Measurements from ENCODE around the gene SNX24. TPM values are rescaled to one million over a fixed set of nuclear protein-coding genes. Genes with fewer than 3 reads are reported as not detected.

SNX24 gene
- total RNA-seq, 4 donors from 2014 or later, result 10.7 to 29.9 (median 16.1) TPM

DNA sequence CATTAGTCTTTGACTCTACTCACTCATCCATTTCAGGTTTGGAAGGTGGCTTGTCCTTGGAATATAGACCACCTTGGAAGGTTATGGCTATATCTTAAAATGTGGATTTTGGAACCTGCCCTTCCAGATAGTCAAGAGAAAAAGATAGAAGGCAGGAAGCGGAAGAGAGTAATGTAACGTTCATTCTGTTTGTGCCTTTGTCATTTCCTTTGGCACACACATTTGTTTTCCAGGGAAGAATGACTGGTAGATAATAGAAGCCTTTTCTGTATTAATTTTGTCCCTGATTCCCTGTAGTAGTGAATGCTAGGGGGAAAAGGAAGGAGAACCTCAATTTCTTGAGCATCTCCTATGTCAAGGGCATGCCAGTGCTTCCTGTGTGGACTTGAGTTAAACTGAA, 136.4 kb downstream of the SNX24 start:
- no peak for DNase-seq
- H3K27ac ChIP-seq, result no peak overlapping the region
- intact Hi-C loops (cut with DNase I; ENCODE audit: low total_unique reads) (no loop called here), in situ Hi-C loops (cut with MboI; ENCODE audit: low pct_ligation_motif_present in 1 of 4, low pct_unique_long_range_greater_than_20kb in 1 of 4, low sequenced_read_pairs in 3 of 4) (no loop called here)
- H3K9me3 ChIP-seq, result no peaks in the 10 kb centered on the region
- no peaks in the 10 kb centered on the region for H3K36me3 ChIP-seq
- no peak overlapping the region for H3K4me3 ChIP-seq
- TF ChIP-seq POLR2A (IDR thresholded peaks at IDR 0.05) (no peak), POLR2AphosphoS5 (IDR thresholded peaks at IDR 0.05) (no peak), EP300 (IDR thresholded peaks at IDR 0.05; ENCODE audit: low read depth) (no peak)
- TF ChIP-seq, protein P1, sequence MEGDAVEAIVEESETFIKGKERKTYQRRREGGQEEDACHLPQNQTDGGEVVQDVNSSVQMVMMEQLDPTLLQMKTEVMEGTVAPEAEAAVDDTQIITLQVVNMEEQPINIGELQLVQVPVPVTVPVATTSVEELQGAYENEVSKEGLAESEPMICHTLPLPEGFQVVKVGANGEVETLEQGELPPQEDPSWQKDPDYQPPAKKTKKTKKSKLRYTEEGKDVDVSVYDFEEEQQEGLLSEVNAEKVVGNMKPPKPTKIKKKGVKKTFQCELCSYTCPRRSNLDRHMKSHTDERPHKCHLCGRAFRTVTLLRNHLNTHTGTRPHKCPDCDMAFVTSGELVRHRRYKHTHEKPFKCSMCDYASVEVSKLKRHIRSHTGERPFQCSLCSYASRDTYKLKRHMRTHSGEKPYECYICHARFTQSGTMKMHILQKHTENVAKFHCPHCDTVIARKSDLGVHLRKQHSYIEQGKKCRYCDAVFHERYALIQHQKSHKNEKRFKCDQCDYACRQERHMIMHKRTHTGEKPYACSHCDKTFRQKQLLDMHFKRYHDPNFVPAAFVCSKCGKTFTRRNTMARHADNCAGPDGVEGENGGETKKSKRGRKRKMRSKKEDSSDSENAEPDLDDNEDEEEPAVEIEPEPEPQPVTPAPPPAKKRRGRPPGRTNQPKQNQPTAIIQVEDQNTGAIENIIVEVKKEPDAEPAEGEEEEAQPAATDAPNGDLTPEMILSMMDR (IDR thresholded peaks at IDR 0.05), result no peak
- 75 to 83% methylated on average over 2 of the region's 2 CpGs for WGBS, 2 donors (ENCODE audit: low coverage in 1 of 2)
- H3K27me3 ChIP-seq, result no peaks in the 10 kb centered on the region
- no peaks in the 10 kb centered on the region for H3K4me1 ChIP-seq

GRCh38 chr5:122982376-122982775, 137.0 kb downstream of the SNX24 start:
- in situ Hi-C loops (cut with MboI; ENCODE audit: low pct_ligation_motif_present in 1 of 4, low pct_unique_long_range_greater_than_20kb in 1 of 4, low sequenced_read_pairs in 3 of 4) (no loop called here), intact Hi-C loops (cut with DNase I; ENCODE audit: low total_unique reads) (no loop called here)
- no peaks in the 10 kb centered on the region for H3K4me1 ChIP-seq
- no peaks in the 10 kb centered on the region for H3K9me3 ChIP-seq
- no peaks in the 10 kb centered on the region for H3K36me3 ChIP-seq
- H3K27ac ChIP-seq, result no peak overlapping the region
- WGBS, 2 donors (ENCODE audit: low coverage in 1 of 2), result 0% methylated on average over 1 of the region's 1 CpG
- DNase-seq, result no peak
- TF ChIP-seq EP300 (IDR thresholded peaks at IDR 0.05; ENCODE audit: low read depth), result no peak
- no peak for TF ChIP-seq POLR2AphosphoS5 (IDR thresholded peaks at IDR 0.05)
- no peak for TF ChIP-seq POLR2A (IDR thresholded peaks at IDR 0.05)
- TF ChIP-seq, protein P1 (IDR thresholded peaks at IDR 0.05), result no peak
- no peak overlapping the region for H3K4me3 ChIP-seq
- H3K27me3 ChIP-seq, result no peaks in the 10 kb centered on the region

GRCh38 chr5:122984425-122984824, 139.0 kb downstream of the SNX24 start:
- Histone ChIP-seq H3K9me3 (no peaks in the 10 kb centered on the region), H3K4me3 (no peak overlapping the region), H3K27me3 (no peaks in the 10 kb centered on the region), H3K36me3 (no peaks in the 10 kb centered on the region), H3K4me1 (no peaks in the 10 kb centered on the region), H3K27ac (no peak overlapping the region)
- intact Hi-C loops (cut with DNase I; ENCODE audit: low total_unique reads) (no loop called here), in situ Hi-C loops (cut with MboI; ENCODE audit: low pct_ligation_motif_present in 1 of 4, low pct_unique_long_range_greater_than_20kb in 1 of 4, low sequenced_read_pairs in 3 of 4) (no loop called here)
- DNase-seq, result no peak
- TF ChIP-seq POLR2AphosphoS5 (IDR thresholded peaks at IDR 0.05), result no peak
- TF ChIP-seq POLR2A (IDR thresholded peaks at IDR 0.05), result no peak
- no peak for TF ChIP-seq EP300 (IDR thresholded peaks at IDR 0.05; ENCODE audit: low read depth)
- TF ChIP-seq, protein P1 (IDR thresholded peaks at IDR 0.05), result no peak
- 79 to 92% methylated on average over 3 of the region's 3 CpGs for WGBS, 2 donors (ENCODE audit: low coverage in 1 of 2)

DNA sequence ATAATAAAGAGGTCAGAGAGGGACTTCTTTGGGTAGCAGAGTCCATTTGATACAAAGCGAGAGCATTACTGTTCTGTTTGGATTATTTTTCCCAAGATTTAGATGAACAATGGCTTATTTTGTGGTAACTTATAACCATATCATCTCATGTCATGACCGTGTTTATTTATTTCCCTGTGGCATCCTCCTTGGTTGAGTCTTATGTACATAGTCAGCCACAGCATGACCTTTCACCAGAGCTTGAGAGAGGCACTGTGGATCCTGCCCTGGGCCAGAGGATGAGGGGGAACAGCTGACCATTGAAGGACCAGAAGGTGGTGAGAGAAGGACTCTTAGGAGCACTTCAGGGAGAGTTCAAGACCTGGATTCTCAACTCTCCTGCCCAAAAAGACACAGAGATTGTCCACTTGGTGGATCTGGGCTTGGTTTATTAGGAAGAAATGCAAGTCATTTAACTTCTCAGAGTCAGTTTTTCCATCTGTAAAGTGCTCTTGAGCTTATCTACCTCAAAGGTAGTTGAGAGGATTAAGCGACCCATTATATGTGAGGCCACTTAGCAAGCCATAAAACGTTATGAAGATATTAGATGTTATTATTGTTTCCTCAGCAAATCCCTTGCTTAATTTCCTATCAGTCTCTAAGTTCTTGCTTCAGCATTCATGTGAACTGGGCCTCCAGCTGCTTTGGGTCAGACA, 139.7 kb downstream of the SNX24 start:
- no peak overlapping the region for H3K4me3 ChIP-seq
- intact Hi-C loops (cut with DNase I; ENCODE audit: low total_unique reads) (no loop called here), in situ Hi-C loops (cut with MboI; ENCODE audit: low pct_ligation_motif_present in 1 of 4, low pct_unique_long_range_greater_than_20kb in 1 of 4, low sequenced_read_pairs in 3 of 4) (no loop called here)
- no peak overlapping the region for H3K27ac ChIP-seq
- H3K9me3 ChIP-seq, result no peaks in the 10 kb centered on the region
- TF ChIP-seq POLR2A (IDR thresholded peaks at IDR 0.05) (no peak), POLR2AphosphoS5 (IDR thresholded peaks at IDR 0.05) (no peak), EP300 (IDR thresholded peaks at IDR 0.05; ENCODE audit: low read depth) (no peak)
- TF ChIP-seq, protein P1 (IDR thresholded peaks at IDR 0.05), result no peak
- 84 to 94% methylated on average over 4 of the region's 4 CpGs for WGBS, 2 donors (ENCODE audit: low coverage in 1 of 2)
- H3K36me3 ChIP-seq, result no peaks in the 10 kb centered on the region
- no peaks in the 10 kb centered on the region for H3K27me3 ChIP-seq
- H3K4me1 ChIP-seq, result no peaks in the 10 kb centered on the region
- DNase-seq, result no peak
